Endothelial cell of umbilical vein (primary cell): Measurements from ENCODE around the gene NBL1. TPM values are rescaled to one million over a fixed set of nuclear protein-coding genes. Genes with fewer than 3 reads are reported as not detected.

Experiments used
- BruUV-seq: library from RNA; stranded (reverse); fragments of 400-500 nt; replicated peaks from 2 replicates; lab custom pipeline; 2021; lab: Mats Ljungman, UMichigan
- CTCF ChIA-PET: fragments of 300-600, 350-600 bp; sonication (Branson Sonifier 250); formaldehyde crosslinking; loops from one replicate; lab custom pipeline; 2021; ENCODE audit warnings: antibody characterized with exemption, inconsistent platforms; lab: Charles Lee
- POLR2A ChIA-PET: fragments of 300-600, 350-600 bp; sonication (Branson Sonifier 250); formaldehyde crosslinking; loops from one replicate; lab custom pipeline; 2021; ENCODE audit warnings: antibody characterized with exemption, inconsistent platforms; lab: Charles Lee
- DNase-seq: peaks from one replicate; pipeline ENCODE4 v3.0.0-alpha.2; 2011; ENCODE audit warnings: low read depth, low spot score
- FAIRE-seq: peaks from 2 replicates; lab custom pipeline; 2011; peaks lifted over from hg19 to GRCh38; lab: Jason Lieb, UNC
- H2AFZ ChIP-seq: 2 replicates; pipeline ENCODE4 v1.6.0; 2012; ENCODE audit warnings: low read depth, low read length, control low read depth, inconsistent platforms
- H3K27ac ChIP-seq: 2 replicates; pipeline ENCODE4 v1.5.1; 2011; ENCODE audit warnings: low read depth, mild to moderate bottlenecking, control low read depth, low read length, moderate library complexity; ENCODE audit not compliant: insufficient read depth
- H3K27me3 ChIP-seq, 2 experiments: 2 replicates each; pipeline versions ENCODE4 v1.6.0 to v1.6.1; 2011; ENCODE audit warnings: low read length in 2 of 2, mixed read lengths in 1 of 2; ENCODE audit not compliant: control insufficient read depth in 2 of 2, insufficient read depth in 2 of 2
- H3K36me3 ChIP-seq, 2 experiments: 2 replicates in 1 of 2; 3 replicates in 1 of 2; pipeline ENCODE4 v1.5.1; 2011; ENCODE audit warnings: low read length in 2 of 2, mild to moderate bottlenecking in 1 of 2, moderate library complexity in 1 of 2; ENCODE audit not compliant: control insufficient read depth in 2 of 2, insufficient read depth in 2 of 2; ENCODE audit errors: extremely low read depth in 1 of 2
- H3K4me1 ChIP-seq: 3 replicates; pipeline ENCODE4 v1.5.1; 2011; ENCODE audit warnings: mild to moderate bottlenecking, low read length; ENCODE audit not compliant: control insufficient read depth, insufficient read depth; ENCODE audit errors: extremely low read depth
- H3K4me2 ChIP-seq: 2 replicates; pipeline ENCODE4 v1.6.1; 2011; ENCODE audit warnings: low read length, control low read depth, mixed read lengths; ENCODE audit not compliant: insufficient read depth
- H3K4me3 ChIP-seq, 3 experiments: fragments of 200-600 bp in 1 of 3; sonication (generic), shearing (Covaris generic) in 1 of 3; replicated peaks in 1 of 3; 2 replicates each; pipeline ENCODE4 v1.5.1; 2011 to 2016; ENCODE audit warnings: control low read depth in 3 of 3, low read length in 3 of 3, mild to moderate bottlenecking in 2 of 3, inconsistent platforms in 1 of 3, low read depth in 1 of 3, moderate library complexity in 1 of 3; ENCODE audit not compliant: insufficient read depth in 1 of 3
- H3K79me2 ChIP-seq: 2 replicates; pipeline ENCODE4 v1.6.0; 2012; ENCODE audit warnings: low read length, inconsistent platforms; ENCODE audit not compliant: control insufficient read depth, insufficient read depth
- H3K9ac ChIP-seq: replicated peaks from 2 replicates; pipeline ENCODE3; 2011; ENCODE audit warnings: low read length, control low read depth; ENCODE audit not compliant: insufficient read depth; ENCODE audit errors: extremely low read depth
- H3K9me1 ChIP-seq: replicated peaks from 3 replicates; pipeline ENCODE4 v1.6.0; 2011; ENCODE audit warnings: mild to moderate bottlenecking, low read length; ENCODE audit not compliant: control insufficient read depth, insufficient read depth; ENCODE audit errors: extremely low read depth
- H3K9me3 ChIP-seq: replicated peaks from 2 replicates; pipeline ENCODE4 v1.5.1; 2012; ENCODE audit warnings: low read length, inconsistent platforms; ENCODE audit not compliant: control insufficient read depth, insufficient read depth
- H4K20me1 ChIP-seq: replicated peaks from 2 replicates; pipeline ENCODE3; 2011; ENCODE audit warnings: mild to moderate bottlenecking, low read length; ENCODE audit not compliant: control insufficient read depth, insufficient read depth; ENCODE audit errors: extremely low read depth
- EZH2 ChIP-seq: IDR thresholded peaks from 2 replicates; pipeline ENCODE4 v1.6.1; 2012; ENCODE audit warnings: borderline replicate concordance, low read depth, mild to moderate bottlenecking, moderate library complexity, low read length, inconsistent platforms; ENCODE audit not compliant: severe bottlenecking
- FOS ChIP-seq: IDR thresholded peaks from 2 replicates; pipeline ENCODE4 v1.6.1; 2011; ENCODE audit warnings: mild to moderate bottlenecking, low read length, moderate library complexity, borderline replicate concordance; ENCODE audit not compliant: insufficient read depth
- GATA2 ChIP-seq: IDR thresholded peaks from 2 replicates; pipeline ENCODE4 v1.7.0; 2011; ENCODE audit warnings: low read depth, mild to moderate bottlenecking, moderate library complexity, mixed read lengths, low read length; ENCODE audit not compliant: insufficient read length, insufficient read depth
- JUN ChIP-seq: IDR thresholded peaks from 2 replicates; pipeline ENCODE4 v1.6.1; 2011; ENCODE audit warnings: borderline replicate concordance, low read depth; ENCODE audit not compliant: insufficient read length, insufficient read depth
- MAX ChIP-seq: IDR thresholded peaks from 2 replicates; pipeline ENCODE4 v1.6.1; 2011; ENCODE audit not compliant: insufficient read depth, insufficient read length
- MYC ChIP-seq: IDR thresholded peaks from one replicate; pipeline ENCODE4 v1.6.1; 2011; ENCODE audit warnings: mild to moderate bottlenecking, low read depth, low read length
- POLR2A ChIP-seq: IDR thresholded peaks from 2 replicates; pipeline ENCODE4 v1.6.1; 2012; ENCODE audit warnings: low read depth, mild to moderate bottlenecking, control low read depth, low read length
- POLR2AphosphoS5 ChIP-seq: IDR thresholded peaks from 2 replicates; pipeline ENCODE4 v1.6.1; 2012; ENCODE audit warnings: low read depth, mild to moderate bottlenecking, control low read depth, low read length, moderate library complexity; ENCODE audit not compliant: insufficient read depth
- dilution Hi-C: fragments of 300-500 bp; cut with MboI; formaldehyde crosslinking; loops from one replicate; pipeline ENCODE4 v1.15.0; 2019; ENCODE audit warnings: low sequenced_read_pairs; ENCODE audit not compliant: extremely low pct_ligation_motif_present
- intact Hi-C: fragments of 100-400 bp; cut with micrococcal nuclease; formaldehyde crosslinking; loops from one replicate; pipeline ENCODE4 v1.10.0; 2022
- polyA plus RNA-seq, 4 experiments: library from polyadenylated mRNA; depleted of rRNA in 3 of 4; stranded (reverse) in 3 of 4; unstranded in 1 of 4; fragments of >200 nt; gene quantifications; 2 replicates each; pipeline versions ENCODE4 v1.2.1 to v1.2.3, GENCODE V29; 2011 to 2012; ENCODE audit warnings: missing spikeins in 1 of 4
- total RNA-seq: library from RNA; stranded (reverse); gene quantifications from 2 replicates; pipeline ENCODE4 v1.2.3, GENCODE V29; 2021
- TF ChIP-seq, protein P1 (sequence below), 2 donors: IDR thresholded peaks; 1 replicate in 1 of 2; 2 replicates in 1 of 2; pipeline ENCODE4 v1.5.1; 2011; ENCODE audit warnings: low read length in 2 of 2, mild to moderate bottlenecking in 2 of 2, moderate library complexity in 2 of 2, control low read depth in 1 of 2, inconsistent platforms in 1 of 2, low read depth in 1 of 2; ENCODE audit not compliant: insufficient read depth in 1 of 2; ENCODE audit errors: extremely low read depth in 1 of 2

Gene NBL1
- total and polyA plus RNA-seq, 2 donors (not counting 3 experiments of a cell fraction or from before 2014, with no cell fraction given): 36.2 to 40.5 TPM

DNA sequence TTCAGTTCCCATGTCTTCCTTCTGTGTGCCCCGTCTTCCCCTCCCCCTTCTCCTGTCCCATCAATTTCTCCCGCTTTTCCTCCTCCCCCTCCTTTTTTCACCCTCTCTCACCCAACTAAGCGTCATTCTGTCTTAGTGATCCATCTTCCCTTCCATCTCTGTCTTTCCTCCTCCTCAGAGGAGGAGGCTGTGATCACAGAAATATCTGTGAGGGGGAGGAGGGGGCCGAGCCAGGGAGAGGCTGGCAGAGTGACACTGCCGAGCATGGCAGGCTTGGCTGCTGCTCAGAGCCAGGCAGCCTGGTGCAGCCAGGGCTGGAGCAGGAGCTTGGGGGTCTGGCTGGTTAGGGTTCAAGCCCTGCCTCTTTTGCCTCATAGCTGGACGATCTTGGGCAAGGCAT, 28.1 kb downstream of the NBL1 start:
- Histone ChIP-seq H3K9me3 (no peaks in the 10 kb centered on the region), H3K79me2 (no peaks in the 10 kb centered on the region), H3K9me1 (no peaks in the 10 kb centered on the region), H3K27me3 (peaks cover 3 to 7% of the 10 kb centered on the region in 2 experiments), H4K20me1 (no peaks in the 10 kb centered on the region), H3K4me1 (no peaks in the 10 kb centered on the region), H3K4me3 (no peak overlapping the region), H3K27ac (no peak overlapping the region), H3K36me3 (no peaks in the 10 kb centered on the region), H3K4me2 (no peak overlapping the region), H3K9ac (no peak overlapping the region), H2AFZ (no peak overlapping the region)
- CTCF ChIA-PET: interaction anchor here (1.3 to 3.5 kb wide), 2 partner anchors 11 to 18 kb away, joined by 4 to 24 read pairs; no protein-coding TSS in a partner anchor
- intact Hi-C loops: no loop called here
- FAIRE-seq: no peak
- DNase-seq: no peak
- no TSS peak for BruUV-seq
- dilution Hi-C loops: no loop called here
- TF ChIP-seq EZH2: no peak
- TF ChIP-seq, protein P1, sequence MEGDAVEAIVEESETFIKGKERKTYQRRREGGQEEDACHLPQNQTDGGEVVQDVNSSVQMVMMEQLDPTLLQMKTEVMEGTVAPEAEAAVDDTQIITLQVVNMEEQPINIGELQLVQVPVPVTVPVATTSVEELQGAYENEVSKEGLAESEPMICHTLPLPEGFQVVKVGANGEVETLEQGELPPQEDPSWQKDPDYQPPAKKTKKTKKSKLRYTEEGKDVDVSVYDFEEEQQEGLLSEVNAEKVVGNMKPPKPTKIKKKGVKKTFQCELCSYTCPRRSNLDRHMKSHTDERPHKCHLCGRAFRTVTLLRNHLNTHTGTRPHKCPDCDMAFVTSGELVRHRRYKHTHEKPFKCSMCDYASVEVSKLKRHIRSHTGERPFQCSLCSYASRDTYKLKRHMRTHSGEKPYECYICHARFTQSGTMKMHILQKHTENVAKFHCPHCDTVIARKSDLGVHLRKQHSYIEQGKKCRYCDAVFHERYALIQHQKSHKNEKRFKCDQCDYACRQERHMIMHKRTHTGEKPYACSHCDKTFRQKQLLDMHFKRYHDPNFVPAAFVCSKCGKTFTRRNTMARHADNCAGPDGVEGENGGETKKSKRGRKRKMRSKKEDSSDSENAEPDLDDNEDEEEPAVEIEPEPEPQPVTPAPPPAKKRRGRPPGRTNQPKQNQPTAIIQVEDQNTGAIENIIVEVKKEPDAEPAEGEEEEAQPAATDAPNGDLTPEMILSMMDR (IDR thresholded peaks at IDR 0.05; ENCODE audit: extremely low read depth in 1 of 2, insufficient read depth in 1 of 2, low read depth in 1 of 2, low read length in 2 of 2): no peak
- no peak for TF ChIP-seq POLR2A
- POLR2A ChIA-PET: no interaction called here

GRCh38 chr1:19675797-19676196, 31.7 kb downstream of the NBL1 start:
- DNase-seq: no peak
- Histone ChIP-seq H3K27me3 (no peaks in the 10 kb centered on the region), H3K4me1 (no peaks in the 10 kb centered on the region), H3K27ac (no peak overlapping the region), H3K4me3 (no peak overlapping the region), H4K20me1 (no peaks in the 10 kb centered on the region), H3K36me3 (no peaks in the 10 kb centered on the region), H3K9me1 (no peaks in the 10 kb centered on the region), H2AFZ (no peak overlapping the region), H3K4me2 (no peak overlapping the region), H3K9ac (no peak overlapping the region), H3K9me3 (no peaks in the 10 kb centered on the region), H3K79me2 (no peaks in the 10 kb centered on the region)
- intact Hi-C loops: no loop called here
- POLR2A ChIA-PET: no interaction called here
- no peak for TF ChIP-seq MAX
- TF ChIP-seq MYC: no peak
- no peak for TF ChIP-seq EZH2
- no peak for TF ChIP-seq GATA2
- no peak for TF ChIP-seq POLR2AphosphoS5
- TF ChIP-seq POLR2A: no peak
- TF ChIP-seq, protein P1 (IDR thresholded peaks at IDR 0.05; ENCODE audit: extremely low read depth in 1 of 2, insufficient read depth in 1 of 2, low read depth in 1 of 2, low read length in 2 of 2): no peak
- no peak for TF ChIP-seq FOS
- no peak for TF ChIP-seq JUN
- FAIRE-seq: no peak
- CTCF ChIA-PET: interaction anchor here (1.0 to 2.3 kb wide), 3 partner anchors 8 to 28 kb away, joined by 3 to 9 read pairs (median 4); no protein-coding TSS in a partner anchor
- no TSS peak for BruUV-seq
- dilution Hi-C loops: no loop called here
